HepG2 (cell line): ENCODE data around the gene COL26A1. TPM values are rescaled to one million over a fixed set of nuclear protein-coding genes. Genes with fewer than 3 reads are reported as not detected.

Experiments
- BRD4 ChIP-seq: sonication (generic); formaldehyde crosslinking; IDR thresholded peaks from 2 replicates; pipeline ENCODE4 v1.4.0; 2020; ENCODE audit warnings: missing genetic modification reagents
- CBX5 ChIP-seq: sonication (generic); formaldehyde crosslinking; IDR thresholded peaks from 2 replicates; pipeline ENCODE4 v1.4.0; 2020; ENCODE audit warnings: missing genetic modification reagents, borderline replicate concordance
- CCAR2 ChIP-seq: fragments of 200-400 bp; formaldehyde crosslinking; optimal IDR thresholded peaks from 2 replicates; pipeline ENCODE3; 2018; ENCODE audit warnings: low read depth, mild to moderate bottlenecking, low read length, moderate library complexity
- CSRNP2 ChIP-seq: sonication (generic); formaldehyde crosslinking; conservative IDR thresholded peaks from 2 replicates; pipeline ENCODE4 v1.8.0; 2022; ENCODE audit warnings: low read depth, missing genetic modification reagents
- GATA4 ChIP-seq: sonication (generic); IDR thresholded peaks from 2 replicates; pipeline ENCODE4 v1.6.1; 2016; ENCODE audit warnings: antibody characterized with exemption, low read depth, borderline replicate concordance
- IRF2 ChIP-seq: IDR thresholded peaks from 2 replicates; pipeline ENCODE4 v1.6.1; 2018; ENCODE audit warnings: missing genetic modification reagents, missing compliant biosample characterization
- MEIS2 ChIP-seq: sonication (generic); formaldehyde crosslinking; IDR thresholded peaks from 2 replicates; pipeline ENCODE4 v1.9.0; 2021; ENCODE audit warnings: mild to moderate bottlenecking, missing genetic modification reagents
- MLX ChIP-seq: IDR thresholded peaks from 2 replicates; pipeline ENCODE4 v1.6.1; 2016
- NFATC3 ChIP-seq: sonication (generic); formaldehyde crosslinking; IDR thresholded peaks from 2 replicates; pipeline ENCODE4 v1.5.1; 2020; ENCODE audit warnings: mild to moderate bottlenecking, missing genetic modification reagents
- NKX3-1 ChIP-seq: sonication (generic); formaldehyde crosslinking; IDR thresholded peaks from 2 replicates; pipeline ENCODE4 v1.5.0; 2020; ENCODE audit warnings: missing genetic modification reagents
- PHF21A ChIP-seq: sonication (generic); formaldehyde crosslinking; IDR thresholded peaks from 2 replicates; pipeline ENCODE4 v1.5.0; 2020; ENCODE audit warnings: mild to moderate bottlenecking, missing genetic modification reagents
- PLRG1 ChIP-seq: fragments of 450-650 bp; conservative IDR thresholded peaks from 2 replicates; pipeline ENCODE4 v1.6.1; 2016
- RAD21 ChIP-seq: fragments of 450-650 bp; formaldehyde crosslinking; IDR thresholded peaks from 2 replicates; pipeline ENCODE4 v1.5.0; 2020; ENCODE audit warnings: mild to moderate bottlenecking
- RBM39 ChIP-seq: fragments of 200-400 bp; formaldehyde crosslinking; IDR thresholded peaks from one replicate; pipeline ENCODE4 v1.6.1; 2018; ENCODE audit warnings: antibody characterized with exemption, mild to moderate bottlenecking, low read depth, low read length; ENCODE audit not compliant: poor library complexity, severe bottlenecking
- SAFB2 ChIP-seq: sonication (generic); formaldehyde crosslinking; IDR thresholded peaks from 2 replicates; pipeline ENCODE4 v1.5.1; 2020; ENCODE audit warnings: missing genetic modification reagents, low read depth, mild to moderate bottlenecking, borderline replicate concordance
- SAP130 ChIP-seq: IDR thresholded peaks from 2 replicates; pipeline ENCODE4 v1.6.1; 2016; ENCODE audit warnings: low read depth
- SMARCC2 ChIP-seq: fragments of 450-650 bp; IDR thresholded peaks from 2 replicates; pipeline ENCODE4 v1.6.1; 2017; ENCODE audit warnings: antibody characterized with exemption, mild to moderate bottlenecking
- SNAI1 ChIP-seq: sonication (generic); formaldehyde crosslinking; IDR thresholded peaks from 2 replicates; pipeline ENCODE4 v1.5.0; 2020; ENCODE audit warnings: mild to moderate bottlenecking, missing genetic modification reagents, borderline replicate concordance
- SUZ12 ChIP-seq: fragments of 150-350 bp; IDR thresholded peaks from 2 replicates; pipeline ENCODE4 v1.6.1; 2014; ENCODE audit warnings: low read depth, low read length
- ZEB1 ChIP-seq: IDR thresholded peaks from 2 replicates; pipeline ENCODE4 v1.6.1; 2012; ENCODE audit warnings: mild to moderate bottlenecking, low read depth, inconsistent platforms; ENCODE audit not compliant: insufficient replicate concordance
- ZMYM3 ChIP-seq: sonication (generic); formaldehyde crosslinking; IDR thresholded peaks from 2 replicates; pipeline ENCODE4 v1.5.1; 2020; ENCODE audit warnings: mild to moderate bottlenecking, missing genetic modification reagents
- polyA plus RNA-seq, 8 experiments: library from polyadenylated mRNA; depleted of rRNA in 3 of 8; stranded (reverse) in 7 of 8; unstranded in 1 of 8; fragments of >200 nt; fragmentation: Illumina TruSeq in 4 of 8; extraction: Trizol in 4 of 8; gene quantifications; 2 replicates each; pipeline versions ENCODE4 v1.2.1 to v1.2.3, GENCODE V29; 2011 to 2016; ENCODE audit warnings: low read depth in 4 of 8, missing spikeins in 1 of 8, mixed read lengths in 1 of 8; ENCODE audit not compliant: insufficient read depth in 1 of 8
- total RNA-seq, 5 experiments: library from RNA; depleted of rRNA; stranded (reverse); fragments of >200 nt; fragmentation: Illumina TruSeq; extraction: Trizol; gene quantifications; 2 replicates each; pipeline ENCODE4 v1.2.3, GENCODE V29; 2016; ENCODE audit warnings: low read depth in 1 of 5
- TF ChIP-seq, protein P1 (sequence below): sonication (generic); formaldehyde crosslinking; IDR thresholded peaks from 2 replicates; pipeline ENCODE4 v1.5.1; 2020; ENCODE audit warnings: mild to moderate bottlenecking, missing genetic modification reagents, moderate library complexity
- TF ChIP-seq, protein P2 (sequence below), 2 experiments: sonication (generic) in 1 of 2; formaldehyde crosslinking in 1 of 2; IDR thresholded peaks; 2 replicates each; pipeline versions ENCODE4 v1.4.0 to v1.6.1; 2018 to 2020; ENCODE audit warnings: missing genetic modification reagents in 2 of 2, borderline replicate concordance in 1 of 2, low read depth in 1 of 2, mild to moderate bottlenecking in 1 of 2, missing biosample characterization in 1 of 2

COL26A1 gene
- total and polyA plus RNA-seq, 2 of the 13 experiments (the other 11 are each of a cell fraction or from before 2014, with no cell fraction given), result 7.8 to 9.2 TPM

- TF ChIP-seq NFATC3 (CRISPR knock-in tag) (no peak), SMARCC2 (no peak), PLRG1 (no peak), ZMYM3 (no peak), SAP130 (CRISPR knock-in tag) (peak; percentile 28; the same call in 1 of the 2 replicates), MEIS2 (0 out of 2 replicates have a peak, but pooled peaks have one; percentile 19), CBX5 (0 out of 2 replicates have a peak, but pooled peaks have one; percentile 63), RBM39 (peak; percentile 28), NKX3-1 (no peak), SAFB2 (no peak), MLX (CRISPR knock-in tag) (no peak), RAD21 (CRISPR knock-in tag) (peak; percentile 90), GATA4 (no peak), CSRNP2 (CRISPR knock-in tag) (no peak), CCAR2 (no peak), ZEB1 (no peak), BRD4 (CRISPR knock-in tag) (no peak), SNAI1 (CRISPR knock-in tag) (no peak), SUZ12 (no peak), IRF2 (CRISPR knock-in tag) (0 out of 2 replicates have a peak, but pooled peaks have one; percentile 22), PHF21A (no peak)
- TF ChIP-seq, protein P1, sequence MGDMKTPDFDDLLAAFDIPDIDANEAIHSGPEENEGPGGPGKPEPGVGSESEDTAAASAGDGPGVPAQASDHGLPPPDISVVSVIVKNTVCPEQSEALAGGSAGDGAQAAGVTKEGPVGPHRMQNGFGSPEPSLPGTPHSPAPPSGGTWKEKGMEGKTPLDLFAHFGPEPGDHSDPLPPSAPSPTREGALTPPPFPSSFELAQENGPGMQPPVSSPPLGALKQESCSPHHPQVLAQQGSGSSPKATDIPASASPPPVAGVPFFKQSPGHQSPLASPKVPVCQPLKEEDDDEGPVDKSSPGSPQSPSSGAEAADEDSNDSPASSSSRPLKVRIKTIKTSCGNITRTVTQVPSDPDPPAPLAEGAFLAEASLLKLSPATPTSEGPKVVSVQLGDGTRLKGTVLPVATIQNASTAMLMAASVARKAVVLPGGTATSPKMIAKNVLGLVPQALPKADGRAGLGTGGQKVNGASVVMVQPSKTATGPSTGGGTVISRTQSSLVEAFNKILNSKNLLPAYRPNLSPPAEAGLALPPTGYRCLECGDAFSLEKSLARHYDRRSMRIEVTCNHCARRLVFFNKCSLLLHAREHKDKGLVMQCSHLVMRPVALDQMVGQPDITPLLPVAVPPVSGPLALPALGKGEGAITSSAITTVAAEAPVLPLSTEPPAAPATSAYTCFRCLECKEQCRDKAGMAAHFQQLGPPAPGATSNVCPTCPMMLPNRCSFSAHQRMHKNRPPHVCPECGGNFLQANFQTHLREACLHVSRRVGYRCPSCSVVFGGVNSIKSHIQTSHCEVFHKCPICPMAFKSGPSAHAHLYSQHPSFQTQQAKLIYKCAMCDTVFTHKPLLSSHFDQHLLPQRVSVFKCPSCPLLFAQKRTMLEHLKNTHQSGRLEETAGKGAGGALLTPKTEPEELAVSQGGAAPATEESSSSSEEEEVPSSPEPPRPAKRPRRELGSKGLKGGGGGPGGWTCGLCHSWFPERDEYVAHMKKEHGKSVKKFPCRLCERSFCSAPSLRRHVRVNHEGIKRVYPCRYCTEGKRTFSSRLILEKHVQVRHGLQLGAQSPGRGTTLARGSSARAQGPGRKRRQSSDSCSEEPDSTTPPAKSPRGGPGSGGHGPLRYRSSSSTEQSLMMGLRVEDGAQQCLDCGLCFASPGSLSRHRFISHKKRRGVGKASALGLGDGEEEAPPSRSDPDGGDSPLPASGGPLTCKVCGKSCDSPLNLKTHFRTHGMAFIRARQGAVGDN, result peak; percentile 57
- TF ChIP-seq, protein P2, sequence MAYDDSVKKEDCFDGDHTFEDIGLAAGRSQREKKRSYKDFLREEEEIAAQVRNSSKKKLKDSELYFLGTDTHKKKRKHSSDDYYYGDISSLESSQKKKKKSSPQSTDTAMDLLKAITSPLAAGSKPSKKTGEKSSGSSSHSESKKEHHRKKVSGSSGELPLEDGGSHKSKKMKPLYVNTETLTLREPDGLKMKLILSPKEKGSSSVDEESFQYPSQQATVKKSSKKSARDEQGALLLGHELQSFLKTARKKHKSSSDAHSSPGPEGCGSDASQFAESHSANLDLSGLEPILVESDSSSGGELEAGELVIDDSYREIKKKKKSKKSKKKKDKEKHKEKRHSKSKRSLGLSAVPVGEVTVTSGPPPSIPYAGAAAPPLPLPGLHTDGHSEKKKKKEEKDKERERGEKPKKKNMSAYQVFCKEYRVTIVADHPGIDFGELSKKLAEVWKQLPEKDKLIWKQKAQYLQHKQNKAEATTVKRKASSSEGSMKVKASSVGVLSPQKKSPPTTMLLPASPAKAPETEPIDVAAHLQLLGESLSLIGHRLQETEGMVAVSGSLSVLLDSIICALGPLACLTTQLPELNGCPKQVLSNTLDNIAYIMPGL (CRISPR knock-in tag; IDR thresholded peaks at IDR 0.05; ENCODE audit: borderline replicate concordance in 1 of 2, low read depth in 1 of 2), result peak in 1 of 2 experiments; percentile 68; a peak in 1 of 4 replicates
Observed at GRCh38 chr7:101602484-101603241, 240.0 kb downstream of the COL26A1 start (continued).
